CD4-positive, alpha-beta T cell (primary cell): ENCODE data around the gene EZR. TPM values are rescaled to one million over a fixed set of nuclear protein-coding genes. Genes with fewer than 3 reads are reported as not detected.

Experiments
- ATAC-seq: fragments of 200-7000 bp; cut with Tn5 transposase; one replicate; pipeline ENCODE4 v1.10.0; 2022; ENCODE audit warnings: mild to moderate bottlenecking; ENCODE audit not compliant: poor library complexity
- CTCF ChIA-PET: fragments of 350-600 bp; sonication (Branson Sonifier 250); formaldehyde crosslinking; loops from one replicate; lab custom pipeline; 2021; ENCODE audit warnings: antibody characterized with exemption, inconsistent platforms; lab: Charles Lee
- POLR2A ChIA-PET: fragments of 350-600 bp; sonication (Branson Sonifier 250); formaldehyde crosslinking; loops from one replicate; lab custom pipeline; 2021; ENCODE audit warnings: antibody characterized with exemption, inconsistent platforms; lab: Charles Lee
- DNase-seq, 14 experiments: peaks; one replicate each; pipeline ENCODE4 v3.0.0-alpha.2; 2013 to 2020; ENCODE audit warnings: mixed read lengths in 2 of 14
- H3K27ac ChIP-seq, 2 donors: one replicate each; pipeline versions ENCODE4 v1.5.1 to v1.7.0; 2013; ENCODE audit warnings: low read length in 2 of 2, low read depth in 1 of 2, mild to moderate bottlenecking in 1 of 2
- H3K27me3 ChIP-seq, 2 experiments: 1 replicate in 1 of 2; 2 replicates in 1 of 2; pipeline versions ENCODE4 v1.6.1 to v1.7.0; 2013; ENCODE audit warnings: low read length in 2 of 2, control low read depth in 1 of 2, mild to moderate bottlenecking in 1 of 2, moderate library complexity in 1 of 2; ENCODE audit not compliant: insufficient read depth in 2 of 2, control insufficient read depth in 1 of 2
- H3K36me3 ChIP-seq: one replicate; pipeline ENCODE4 v1.6.1; 2013; ENCODE audit warnings: low read length, control low read depth; ENCODE audit not compliant: insufficient read depth
- H3K4me1 ChIP-seq: one replicate; pipeline ENCODE4 v1.6.1; 2013; ENCODE audit warnings: low read length, control low read depth; ENCODE audit not compliant: insufficient read depth
- H3K4me3 ChIP-seq: one replicate; pipeline ENCODE4 v1.5.1; 2013; ENCODE audit warnings: mild to moderate bottlenecking, low read length, moderate library complexity
- H3K9me3 ChIP-seq, 2 experiments: 1 replicate in 1 of 2; 2 replicates in 1 of 2; pipeline versions ENCODE4 v1.6.1 to v1.7.0; 2013; ENCODE audit warnings: low read length in 2 of 2, mild to moderate bottlenecking in 2 of 2, control low read depth in 1 of 2, moderate library complexity in 1 of 2; ENCODE audit not compliant: control insufficient read depth in 1 of 2, insufficient read depth in 1 of 2
- H3K27ac Mint-ChIP-seq: one replicate; pipeline ENCODE4 v1.8.0; 2020; ENCODE audit warnings: mixed read lengths
- H3K27me3 Mint-ChIP-seq: one replicate; pipeline ENCODE4 v1.8.0; 2021; ENCODE audit warnings: mixed read lengths
- H3K36me3 Mint-ChIP-seq: one replicate; pipeline ENCODE4 v1.8.0; 2021; ENCODE audit warnings: low read depth, mixed read lengths
- H3K4me1 Mint-ChIP-seq: one replicate; pipeline ENCODE4 v1.8.0; 2021; ENCODE audit warnings: low read depth, mixed read lengths
- H3K4me3 Mint-ChIP-seq: one replicate; pipeline ENCODE4 v1.8.0; 2020; ENCODE audit warnings: mild to moderate bottlenecking, mixed read lengths
- H3K9me3 Mint-ChIP-seq: one replicate; pipeline ENCODE4 v1.8.0; 2020; ENCODE audit warnings: mixed read lengths
- CTCF ChIP-seq: fragments of 200-600 bp; IDR thresholded peaks from one replicate; pipeline ENCODE4 v1.8.0; 2022; ENCODE audit warnings: antibody characterized with exemption, mild to moderate bottlenecking
- intact Hi-C, 2 experiments: fragments of 100-400 bp; cut with DNase I in 1 of 2; cut with micrococcal nuclease in 1 of 2; formaldehyde crosslinking; loops; one replicate each; pipeline versions ENCODE4 v1.15.1 to v1.9.0; 2023 to 2025; cut with DNase I, micrococcal nuclease
- total RNA-seq, 174 experiments: library from RNA in 2 of 174; stranded (reverse) in 2 of 174; gene quantifications; one replicate each; pipeline ENCODE4 v1.2.3 and lab custom pipeline; 2021 to 2026

EZR gene
- total RNA-seq, 2 experiments from 2014 or later = 434 to 449 TPM

- POLR2A ChIA-PET = no interaction called here
- H3K27me3 Mint-ChIP-seq = no peaks in the 10 kb centered on the region
- ATAC-seq = no peak
- H3K27ac ChIP-seq = no peak overlapping the region
- no peak overlapping the region for H3K4me3 ChIP-seq
- no peaks in the 10 kb centered on the region for H3K9me3 ChIP-seq
- no peak for TF ChIP-seq CTCF
- H3K4me1 ChIP-seq = no peaks in the 10 kb centered on the region
- H3K4me1 Mint-ChIP-seq = no peaks in the 10 kb centered on the region
- H3K36me3 Mint-ChIP-seq = peaks cover 60% of the 10 kb centered on the region
- H3K27me3 ChIP-seq = no peaks in the 10 kb centered on the region
- no peak overlapping the region for H3K27ac Mint-ChIP-seq
- H3K4me3 Mint-ChIP-seq = no peak overlapping the region
- DNase-seq = peak in 1 of 14 experiments; percentile 28
- no peaks in the 10 kb centered on the region for H3K9me3 Mint-ChIP-seq
- H3K36me3 ChIP-seq = peaks cover 58% of the 10 kb centered on the region
- intact Hi-C loops = no loop called here
- CTCF ChIA-PET = interaction anchor here (1.2 kb wide), 1 partner anchor 55 kb away, joined by 4 read pairs; no protein-coding TSS in a partner anchor
Measured at GRCh38 chr6:158758451-158758860, 60.7 kb downstream of the EZR start.

- Histone ChIP-seq H3K27me3 (no peaks in the 10 kb centered on the region), H3K4me1 (no peaks in the 10 kb centered on the region), H3K9me3 (no peaks in the 10 kb centered on the region), H3K4me3 (no peak overlapping the region), H3K36me3 (peaks cover 51% of the 10 kb centered on the region), H3K27ac (no peak overlapping the region)
- no peak for TF ChIP-seq CTCF
- Mint-ChIP-seq H3K4me1 (no peaks in the 10 kb centered on the region), H3K9me3 (no peaks in the 10 kb centered on the region), H3K36me3 (peaks cover 53% of the 10 kb centered on the region), H3K27ac (no peak overlapping the region), H3K4me3 (no peak overlapping the region), H3K27me3 (no peaks in the 10 kb centered on the region)
- no peak for ATAC-seq
- ChIA-PET POLR2A (no interaction called here), CTCF (interaction anchor here (1.2 kb wide), 1 partner anchor 54 kb away, joined by 4 read pairs; no protein-coding TSS in a partner anchor)
- peak in 1 of 14 experiments; percentile 28 for DNase-seq
- intact Hi-C loops = no loop called here
Measured at GRCh38 chr6:158757753-158758090, 61.4 kb downstream of the EZR start.

- no peaks in the 10 kb centered on the region for H3K4me1 Mint-ChIP-seq
- H3K4me3 ChIP-seq = no peak overlapping the region
- no peak overlapping the region for H3K27ac ChIP-seq
- no peaks in the 10 kb centered on the region for H3K27me3 ChIP-seq
- H3K27me3 Mint-ChIP-seq = no peaks in the 10 kb centered on the region
- ATAC-seq (no peak), DNase-seq (peak in 1 of 14 experiments; percentile 33)
- ChIA-PET POLR2A (no interaction called here), CTCF (interaction anchor here (1.2 kb wide), 1 partner anchor 53 kb away, joined by 4 read pairs; no protein-coding TSS in a partner anchor)
- peaks cover 52% of the 10 kb centered on the region for H3K36me3 Mint-ChIP-seq
- H3K36me3 ChIP-seq = peaks cover 49% of the 10 kb centered on the region
- intact Hi-C loops = no loop called here
- no peaks in the 10 kb centered on the region for H3K9me3 ChIP-seq
- no peak for TF ChIP-seq CTCF
- H3K4me1 ChIP-seq = no peaks in the 10 kb centered on the region
- H3K4me3 Mint-ChIP-seq = peak overlapping the region; percentile 23
- H3K9me3 Mint-ChIP-seq = no peaks in the 10 kb centered on the region
- H3K27ac Mint-ChIP-seq = no peak overlapping the region
Measured at GRCh38 chr6:158756977-158757752, 62.0 kb downstream of the EZR start.
